Measurements from ENCODE around the gene BFAR. TPM values are rescaled to one million over a fixed set of nuclear protein-coding genes. Genes with fewer than 3 reads are reported as not detected.

Gene BFAR
- polyA plus RNA-seq, 2 of the 4 experiments (the other 2 are of a cell fraction): 74.8 to 93.3 TPM

DNA sequence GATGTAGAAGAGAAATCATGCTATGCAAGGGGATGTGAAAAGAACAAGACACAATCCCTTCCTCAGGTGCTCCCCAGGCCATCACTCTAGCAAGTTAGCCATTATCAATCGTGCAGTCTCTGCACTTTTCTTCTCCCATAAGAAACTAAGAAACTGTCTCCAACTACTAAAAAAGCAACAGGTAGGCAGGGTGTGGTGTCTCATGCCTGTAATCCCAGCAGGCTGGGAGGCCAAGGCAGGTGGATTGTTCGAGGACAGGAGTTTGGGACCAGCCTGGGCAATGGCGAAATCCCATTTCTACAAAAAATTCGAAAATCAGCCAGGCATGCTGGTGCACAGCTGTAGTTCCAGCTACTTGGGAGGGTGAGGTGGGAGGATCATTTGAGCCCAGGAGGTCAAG, 16.5 kb upstream of the BFAR start:
- Histone ChIP-seq H3K4me3 (no peak overlapping the region), H3K4me2 (no peak overlapping the region), H3K4me1 (no peaks in the 10 kb centered on the region), H3K27ac (no peak overlapping the region), H3K9me3 (no peaks in the 10 kb centered on the region)
- POLR2A ChIA-PET: interaction anchor here (0.7 to 0.9 kb wide), 2 partner anchors 14 to 68 kb away, joined by 3 to 4 read pairs; partner anchors contain the start of gene PARN
- no peak for DNase-seq (ENCODE audit: low read depth in 1 of 2, low spot score in 1 of 2)
- WGBS (ENCODE audit: missing lambda C conversion rate): 85% methylated on average over 4 of the region's 4 CpGs
- TF ChIP-seq, protein P1, sequence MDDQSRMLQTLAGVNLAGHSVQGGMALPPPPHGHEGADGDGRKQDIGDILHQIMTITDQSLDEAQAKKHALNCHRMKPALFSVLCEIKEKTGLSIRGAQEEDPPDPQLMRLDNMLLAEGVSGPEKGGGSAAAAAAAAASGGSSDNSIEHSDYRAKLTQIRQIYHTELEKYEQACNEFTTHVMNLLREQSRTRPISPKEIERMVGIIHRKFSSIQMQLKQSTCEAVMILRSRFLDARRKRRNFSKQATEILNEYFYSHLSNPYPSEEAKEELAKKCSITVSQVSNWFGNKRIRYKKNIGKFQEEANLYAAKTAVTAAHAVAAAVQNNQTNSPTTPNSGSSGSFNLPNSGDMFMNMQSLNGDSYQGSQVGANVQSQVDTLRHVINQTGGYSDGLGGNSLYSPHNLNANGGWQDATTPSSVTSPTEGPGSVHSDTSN (IDR thresholded peaks at IDR 0.05): no peak
- CTCF ChIA-PET: no interaction called here
- FAIRE-seq: no peak
- ATAC-seq: no peak

DNA sequence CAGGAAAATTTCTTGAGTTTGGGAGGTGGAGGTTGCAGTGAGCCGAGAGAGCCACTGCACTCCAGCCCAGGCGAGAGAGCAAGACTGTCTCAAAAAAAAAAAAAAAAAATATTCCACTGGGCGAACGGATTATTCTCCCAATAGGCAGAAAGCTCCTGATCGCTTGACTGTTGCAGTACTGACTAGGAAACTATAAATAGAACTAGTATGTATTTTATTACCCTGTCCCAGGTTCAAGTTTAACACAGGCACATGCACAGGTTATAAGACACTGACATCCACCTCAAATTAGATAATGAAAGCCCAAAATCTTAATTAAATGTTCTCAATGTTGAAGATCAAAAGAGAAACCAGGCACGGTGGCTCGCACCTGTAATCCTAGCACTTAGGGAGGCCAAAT, 14.2 kb upstream of the BFAR start:
- no peak for FAIRE-seq
- Histone ChIP-seq H3K4me3 (no peak overlapping the region), H3K4me1 (no peaks in the 10 kb centered on the region), H3K9me3 (no peaks in the 10 kb centered on the region), H3K27ac (no peak overlapping the region), H3K4me2 (no peak overlapping the region)
- no peak for ATAC-seq
- ChIA-PET CTCF (no interaction called here), POLR2A (interaction anchor here (1.1 kb wide), 1 partner anchor 11 kb away, joined by 3 read pairs; the partner anchor contains the start of gene PARN)
- 88% methylated on average over 7 of the region's 7 CpGs for WGBS (ENCODE audit: missing lambda C conversion rate)
- TF ChIP-seq HOXB13 (CRISPR knock-in tag; IDR thresholded peaks at IDR 0.05; ENCODE audit: low read depth): no peak
- TF ChIP-seq CBX2 (IDR thresholded peaks at IDR 0.05; ENCODE audit: borderline replicate concordance, low read depth): no peak
- no peak for TF ChIP-seq ATOH8 (CRISPR knock-in tag; IDR thresholded peaks at IDR 0.05; ENCODE audit: low read depth)
- no peak for TF ChIP-seq BHLHE40 (IDR thresholded peaks at IDR 0.05; ENCODE audit: low read depth, low read length)
- TF ChIP-seq NR3C1 (IDR thresholded peaks at IDR 0.05): no peak
- TF ChIP-seq ZC3H11A (IDR thresholded peaks at IDR 0.05): no peak
- no peak for TF ChIP-seq EHMT2 (IDR thresholded peaks at IDR 0.05; ENCODE audit: low read depth)
- TF ChIP-seq EP300 (IDR thresholded peaks at IDR 0.05): no peak
- TF ChIP-seq PHF8 (IDR thresholded peaks at IDR 0.05; ENCODE audit: borderline replicate concordance, low read depth): no peak
- no peak for TF ChIP-seq HDAC2 (IDR thresholded peaks at IDR 0.05)
- TF ChIP-seq RFX5 (IDR thresholded peaks at IDR 0.05): no peak
- TF ChIP-seq MYC (IDR thresholded peaks at IDR 0.05; ENCODE audit: borderline replicate concordance, low read length): no peak
- no peak for TF ChIP-seq HOXB5 (CRISPR knock-in tag; IDR thresholded peaks at IDR 0.05)
- TF ChIP-seq KDM1A (IDR thresholded peaks at IDR 0.05; ENCODE audit: low read depth): no peak
- no peak for DNase-seq (ENCODE audit: low read depth in 1 of 2, low spot score in 1 of 2)

- Histone ChIP-seq H3K4me3 (no peak overlapping the region), H3K4me2 (no peak overlapping the region), H3K27ac (no peak overlapping the region), H3K4me1 (peaks cover 25% of the 10 kb centered on the region), H3K9me3 (no peaks in the 10 kb centered on the region)
- DNase-seq (ENCODE audit: low read depth in 1 of 2, low spot score in 1 of 2): no peak
- ATAC-seq: no peak
- 86% methylated on average over 4 of the region's 4 CpGs for WGBS (ENCODE audit: missing lambda C conversion rate)
- no peak for FAIRE-seq
- ChIA-PET POLR2A (no interaction called here), CTCF (no interaction called here)
- TF ChIP-seq ESRRA (IDR thresholded peaks at IDR 0.05; ENCODE audit: borderline replicate concordance, low read length): no peak
- no peak for TF ChIP-seq ZSCAN20 (CRISPR knock-in tag; IDR thresholded peaks at IDR 0.05)
- TF ChIP-seq, protein P2, sequence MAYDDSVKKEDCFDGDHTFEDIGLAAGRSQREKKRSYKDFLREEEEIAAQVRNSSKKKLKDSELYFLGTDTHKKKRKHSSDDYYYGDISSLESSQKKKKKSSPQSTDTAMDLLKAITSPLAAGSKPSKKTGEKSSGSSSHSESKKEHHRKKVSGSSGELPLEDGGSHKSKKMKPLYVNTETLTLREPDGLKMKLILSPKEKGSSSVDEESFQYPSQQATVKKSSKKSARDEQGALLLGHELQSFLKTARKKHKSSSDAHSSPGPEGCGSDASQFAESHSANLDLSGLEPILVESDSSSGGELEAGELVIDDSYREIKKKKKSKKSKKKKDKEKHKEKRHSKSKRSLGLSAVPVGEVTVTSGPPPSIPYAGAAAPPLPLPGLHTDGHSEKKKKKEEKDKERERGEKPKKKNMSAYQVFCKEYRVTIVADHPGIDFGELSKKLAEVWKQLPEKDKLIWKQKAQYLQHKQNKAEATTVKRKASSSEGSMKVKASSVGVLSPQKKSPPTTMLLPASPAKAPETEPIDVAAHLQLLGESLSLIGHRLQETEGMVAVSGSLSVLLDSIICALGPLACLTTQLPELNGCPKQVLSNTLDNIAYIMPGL (CRISPR knock-in tag; IDR thresholded peaks at IDR 0.05; ENCODE audit: borderline replicate concordance): no peak
- TF ChIP-seq RFX5 (IDR thresholded peaks at IDR 0.05): no peak
- TF ChIP-seq RNF2 (IDR thresholded peaks at IDR 0.05; ENCODE audit: borderline replicate concordance, low read depth): no peak
- no peak for TF ChIP-seq FOSL2 (IDR thresholded peaks at IDR 0.05)
- TF ChIP-seq FOSL2 (CRISPR knock-in tag; IDR thresholded peaks at IDR 0.05): no peak
Measured at GRCh38 chr16:14627078-14627477, 5.7 kb upstream of the BFAR start.

Data from A549 (cell line).